Osteocyte (in vitro differentiated cells): Measurements from ENCODE around the gene CMIP. TPM values are rescaled to one million over a fixed set of nuclear protein-coding genes. Genes with fewer than 3 reads are reported as not detected.
A peak's percentile ranks its signal among the peaks of the same experiment; 100 is the strongest.

Source experiments
- DNase-seq: peaks from one replicate; pipeline ENCODE4 v3.0.0; 2021; ENCODE audit warnings: mixed read lengths; ENCODE audit not compliant: unreplicated experiment; ENCODE audit errors: extremely low spot score
- H3K27ac Mint-ChIP-seq: one replicate; pipeline ENCODE4 v1.8.0; 2021; ENCODE audit warnings: mild to moderate bottlenecking, mixed read lengths; ENCODE audit not compliant: unreplicated experiment
- H3K27me3 Mint-ChIP-seq: one replicate; pipeline ENCODE4 v1.8.0; 2021; ENCODE audit warnings: mixed read lengths; ENCODE audit not compliant: unreplicated experiment
- H3K36me3 Mint-ChIP-seq: one replicate; pipeline ENCODE4 v1.8.0; 2021; ENCODE audit warnings: mixed read lengths; ENCODE audit not compliant: unreplicated experiment
- H3K4me1 Mint-ChIP-seq: one replicate; pipeline ENCODE4 v1.8.0; 2021; ENCODE audit warnings: mixed read lengths; ENCODE audit not compliant: unreplicated experiment
- H3K4me3 Mint-ChIP-seq: one replicate; pipeline ENCODE4 v1.8.0; 2021; ENCODE audit warnings: mild to moderate bottlenecking, moderate library complexity, mixed read lengths; ENCODE audit not compliant: unreplicated experiment
- H3K9me3 Mint-ChIP-seq: one replicate; pipeline ENCODE4 v1.8.0; 2021; ENCODE audit warnings: mixed read lengths; ENCODE audit not compliant: unreplicated experiment
- CTCF ChIP-seq: fragments of 200-600 bp; sonication (generic); IDR thresholded peaks from 2 replicates; pipeline ENCODE4 v1.5.0; 2021; ENCODE audit warnings: antibody characterized with exemption, mild to moderate bottlenecking, moderate library complexity
- total RNA-seq: library from RNA; stranded (reverse); gene quantifications from 2 replicates; pipeline ENCODE4 v1.2.1, GENCODE V29; 2021

Gene CMIP
- total RNA-seq, 1 donor from 2014 or later, result 38.0 TPM

- H3K4me3 Mint-ChIP-seq, result no peak overlapping the region
- H3K36me3 Mint-ChIP-seq, result peaks cover 8% of the 10 kb centered on the region
- no peaks in the 10 kb centered on the region for H3K9me3 Mint-ChIP-seq
- no peak overlapping the region for H3K27ac Mint-ChIP-seq
- H3K4me1 Mint-ChIP-seq, result peaks cover 33% of the 10 kb centered on the region
- H3K27me3 Mint-ChIP-seq, result no peaks in the 10 kb centered on the region
- DNase-seq, result no peak
- no peak for TF ChIP-seq CTCF
Observed at GRCh38 chr16:81618661-81619060, 174.1 kb downstream of the CMIP start.

- Mint-ChIP-seq H3K27me3 (no peaks in the 10 kb centered on the region), H3K4me3 (no peak overlapping the region), H3K36me3 (peaks cover 8% of the 10 kb centered on the region), H3K9me3 (no peaks in the 10 kb centered on the region), H3K4me1 (peaks cover 36% of the 10 kb centered on the region), H3K27ac (no peak overlapping the region)
- DNase-seq, result no peak
- no peak for TF ChIP-seq CTCF
Observed at GRCh38 chr16:81620029-81620428, 175.4 kb downstream of the CMIP start.

- DNase-seq, result no peak
- H3K4me3 Mint-ChIP-seq, result no peak overlapping the region
- TF ChIP-seq CTCF, result no peak
- no peaks in the 10 kb centered on the region for H3K9me3 Mint-ChIP-seq
- H3K4me1 Mint-ChIP-seq, result peaks cover 41% of the 10 kb centered on the region
- peak overlapping the region; percentile 47 for H3K27ac Mint-ChIP-seq
- H3K36me3 Mint-ChIP-seq, result peaks cover 8% of the 10 kb centered on the region
- H3K27me3 Mint-ChIP-seq, result no peaks in the 10 kb centered on the region
Observed at GRCh38 chr16:81620796-81621195, 176.2 kb downstream of the CMIP start.

- Mint-ChIP-seq H3K4me3 (no peak overlapping the region), H3K27me3 (no peaks in the 10 kb centered on the region), H3K4me1 (peaks cover 35% of the 10 kb centered on the region), H3K27ac (peak overlapping the region; percentile 47), H3K9me3 (no peaks in the 10 kb centered on the region), H3K36me3 (peaks cover 8% of the 10 kb centered on the region)
- no peak for DNase-seq
- TF ChIP-seq CTCF, result no peak
Observed at GRCh38 chr16:81621496-81621895, 176.9 kb downstream of the CMIP start.

- H3K4me1 Mint-ChIP-seq, result peaks cover 25% of the 10 kb centered on the region
- no peak overlapping the region for H3K27ac Mint-ChIP-seq
- H3K4me3 Mint-ChIP-seq, result no peak overlapping the region
- TF ChIP-seq CTCF, result peak; percentile 70
- no peaks in the 10 kb centered on the region for H3K27me3 Mint-ChIP-seq
- peaks cover 6% of the 10 kb centered on the region for H3K36me3 Mint-ChIP-seq
- no peaks in the 10 kb centered on the region for H3K9me3 Mint-ChIP-seq
- DNase-seq, result no peak
Observed at GRCh38 chr16:81623365-81624102, 178.9 kb downstream of the CMIP start.
